ENCODE results near the gene TP73. TPM values are rescaled to one million over a fixed set of nuclear protein-coding genes. Genes with fewer than 3 reads are reported as not detected.

Gene TP73
- polyA plus RNA-seq, 1 experiment, result not detected

- no peak for TF ChIP-seq CTCF (IDR thresholded peaks at IDR 0.05; ENCODE audit: low read depth, low read length)
- CTCF ChIA-PET, result interaction anchor here (0.9 kb wide), 1 partner anchor 35 kb away, joined by 5 read pairs; no protein-coding TSS in a partner anchor
- POLR2A ChIA-PET, result no interaction called here
- Histone ChIP-seq H3K4me3 (ENCODE audit: low read depth, low read length) (no peak overlapping the region), H3K27me3 (ENCODE audit: control insufficient read depth, insufficient read depth, low read length) (peaks cover 21% of the 10 kb centered on the region), H3K9me3 (ENCODE audit: control insufficient read depth, insufficient read depth, low read length) (no peaks in the 10 kb centered on the region; the same call in 1 of the 2 replicates), H3K27ac (ENCODE audit: low read depth, low read length) (no peak overlapping the region)
- no peak for DNase-seq (ENCODE audit: low read depth, low spot score)
Measured at GRCh38 chr1:3759796-3760195, 107.5 kb downstream of the TP73 start.

DNA sequence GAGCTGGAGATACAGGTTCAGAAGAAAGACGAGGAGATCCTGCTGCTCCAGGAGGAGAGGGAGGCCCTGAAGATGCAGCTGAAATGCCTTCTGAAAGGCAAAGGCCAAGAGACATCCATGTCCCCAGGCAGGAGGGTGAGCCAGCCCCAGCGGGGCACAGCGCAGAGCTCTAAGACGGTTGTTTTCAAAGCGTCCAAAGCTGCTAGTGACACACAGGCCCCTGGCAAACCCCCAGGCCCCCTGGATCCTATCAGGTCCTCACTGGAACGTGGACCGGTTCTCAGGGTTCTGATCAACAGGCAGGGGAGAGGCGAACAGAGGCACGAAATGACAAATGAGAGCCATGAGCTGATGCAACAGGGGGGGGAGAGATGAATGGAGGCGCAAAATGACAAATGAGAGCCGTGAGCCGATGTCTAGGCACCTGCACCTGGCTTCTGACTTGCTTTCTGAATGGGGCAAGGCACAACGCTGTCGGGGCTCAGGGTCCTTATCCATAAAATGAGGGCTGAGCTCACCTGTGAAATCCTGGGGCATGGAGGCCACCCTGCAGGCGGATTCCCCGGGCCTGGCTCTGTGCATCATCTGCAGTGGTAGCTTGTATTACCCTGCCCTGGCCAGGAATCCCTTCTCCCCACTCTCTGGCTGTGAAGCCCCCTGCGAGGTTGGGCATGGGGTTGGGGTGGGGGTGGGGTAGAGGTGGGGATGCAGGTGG, 109.1 kb downstream of the TP73 start:
- peaks cover 15% of the 10 kb centered on the region for H3K27me3 ChIP-seq (ENCODE audit: control insufficient read depth, insufficient read depth, low read length)
- TF ChIP-seq CTCF (IDR thresholded peaks at IDR 0.05; ENCODE audit: low read depth, low read length), result no peak
- H3K4me3 ChIP-seq (ENCODE audit: low read depth, low read length), result no peak overlapping the region
- DNase-seq (ENCODE audit: low read depth, low spot score), result no peak
- CTCF ChIA-PET, result interaction anchor here (1.2 to 1.5 kb wide), 2 partner anchors 15 to 37 kb away, joined by 3 to 9 read pairs; no protein-coding TSS in a partner anchor
- POLR2A ChIA-PET, result no interaction called here
- no peak overlapping the region for H3K27ac ChIP-seq (ENCODE audit: low read depth, low read length)
- no peaks in the 10 kb centered on the region; the same call in 1 of the 2 replicates for H3K9me3 ChIP-seq (ENCODE audit: control insufficient read depth, insufficient read depth, low read length)

GRCh38 chr1:3762151-3762872, 110.0 kb downstream of the TP73 start:
- no peak for DNase-seq (ENCODE audit: low read depth, low spot score)
- no peak for TF ChIP-seq CTCF (IDR thresholded peaks at IDR 0.05; ENCODE audit: low read depth, low read length)
- peaks cover 11% of the 10 kb centered on the region for H3K27me3 ChIP-seq (ENCODE audit: control insufficient read depth, insufficient read depth, low read length)
- no peak overlapping the region for H3K27ac ChIP-seq (ENCODE audit: low read depth, low read length)
- ChIA-PET CTCF (no interaction called here), POLR2A (no interaction called here)
- H3K4me3 ChIP-seq (ENCODE audit: low read depth, low read length), result no peak overlapping the region
- no peaks in the 10 kb centered on the region; the same call in 1 of the 2 replicates for H3K9me3 ChIP-seq (ENCODE audit: control insufficient read depth, insufficient read depth, low read length)

DNA sequence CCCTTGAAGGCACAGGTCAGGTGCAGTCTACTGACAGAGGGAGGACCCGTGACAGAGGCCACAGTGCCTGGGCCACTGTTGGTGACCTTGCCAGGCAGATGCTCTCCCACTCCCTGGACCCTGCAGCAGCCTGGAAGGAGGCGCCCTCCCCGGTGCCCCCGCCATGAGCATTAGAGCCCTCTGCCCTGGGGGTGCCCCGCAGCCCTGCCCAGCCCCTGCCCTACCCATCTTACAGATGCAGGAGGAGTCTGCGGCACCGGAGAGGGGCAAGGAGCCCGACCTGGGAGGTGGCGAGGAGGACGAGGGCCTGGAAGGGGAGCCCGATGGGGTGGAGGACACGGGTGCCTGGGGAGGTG, 110.5 kb downstream of the TP73 start:
- H3K27ac ChIP-seq (ENCODE audit: low read depth, low read length), result no peak overlapping the region
- POLR2A ChIA-PET, result no interaction called here
- TF ChIP-seq CTCF (IDR thresholded peaks at IDR 0.05; ENCODE audit: low read depth, low read length), result no peak
- CTCF ChIA-PET, result no interaction called here
- H3K9me3 ChIP-seq (ENCODE audit: control insufficient read depth, insufficient read depth, low read length), result no peaks in the 10 kb centered on the region; the same call in 1 of the 2 replicates
- H3K4me3 ChIP-seq (ENCODE audit: low read depth, low read length), result no peak overlapping the region
- peaks cover 11% of the 10 kb centered on the region for H3K27me3 ChIP-seq (ENCODE audit: control insufficient read depth, insufficient read depth, low read length)
- DNase-seq (ENCODE audit: low read depth, low spot score), result no peak
